ENCODE data around the gene PYM1.

The PYM1 gene

DNA sequence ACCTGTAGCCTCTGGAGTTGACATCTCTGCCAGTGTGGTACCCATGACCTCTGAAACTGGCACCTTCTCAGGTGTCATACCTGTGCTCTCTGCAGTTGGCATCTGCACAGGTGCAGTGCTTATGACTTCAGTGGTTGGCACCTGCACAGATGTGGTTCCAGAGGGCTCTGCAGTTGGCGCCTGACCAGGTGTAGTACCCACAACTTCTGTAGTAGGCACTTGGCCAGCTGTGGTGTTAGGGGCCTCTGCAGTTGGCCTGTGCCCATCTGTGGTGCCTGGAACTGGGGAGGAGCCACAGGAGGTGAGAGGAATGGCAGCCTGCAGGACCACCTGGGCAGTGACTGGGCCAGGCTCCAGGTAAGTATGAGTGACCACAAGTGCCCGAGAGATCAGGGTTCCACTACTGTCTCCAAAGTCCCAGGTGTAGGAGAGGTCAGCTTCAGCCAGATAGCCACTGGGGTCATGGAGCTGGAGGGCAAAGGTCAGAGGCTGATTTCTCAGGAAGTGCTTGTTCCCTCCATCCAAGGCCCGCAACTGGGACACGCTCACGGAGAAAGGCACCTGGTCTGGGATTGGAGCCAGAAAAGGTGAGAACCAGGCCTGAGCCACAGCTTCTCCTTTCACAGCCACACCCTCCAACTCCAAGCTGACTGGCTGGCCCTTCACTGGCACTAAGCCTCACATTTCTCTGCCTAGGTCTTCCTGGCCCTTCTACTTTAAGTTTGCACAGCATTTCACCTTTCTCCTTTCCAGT lies 29.6 kb upstream of the PYM1 start:
- H3K4me3 ChIP-seq (ENCODE audit: insufficient read depth, low read length, poor library complexity, severe bottlenecking), result no peak overlapping the region
- H3K36me3 ChIP-seq (ENCODE audit: low read length), result no peaks in the 10 kb centered on the region
- H3K9me2 ChIP-seq (replicated peaks; ENCODE audit: insufficient read depth, low read length), result no peaks in the 10 kb centered on the region
- H3K9me3 ChIP-seq (ENCODE audit: insufficient read depth, low read length), result no peaks in the 10 kb centered on the region
- H2AFZ ChIP-seq (ENCODE audit: low read depth, low read length, severe bottlenecking), result no peak overlapping the region
- no peaks in the 10 kb centered on the region for H4K20me1 ChIP-seq (ENCODE audit: low read depth, low read length)
- H3K4me2 ChIP-seq (ENCODE audit: low read depth, low read length, poor library complexity, severe bottlenecking), result no peak overlapping the region
- H3F3A ChIP-seq (ENCODE audit: insufficient read depth), result no peaks in the 10 kb centered on the region
- H3K9ac ChIP-seq (ENCODE audit: low read length), result no peak overlapping the region
- no peaks in the 10 kb centered on the region for H3K79me2 ChIP-seq (ENCODE audit: insufficient read depth, low read length)
- no peaks in the 10 kb centered on the region for H3K27me3 ChIP-seq (ENCODE audit: low read length)
- no peak overlapping the region for H3K27ac ChIP-seq (ENCODE audit: low read depth, low read length)
- no peak for TF ChIP-seq EZH2phosphoT487 (conservative IDR thresholded peaks at IDR 0.05; ENCODE audit: low read length)
- TF ChIP-seq, protein P1, sequence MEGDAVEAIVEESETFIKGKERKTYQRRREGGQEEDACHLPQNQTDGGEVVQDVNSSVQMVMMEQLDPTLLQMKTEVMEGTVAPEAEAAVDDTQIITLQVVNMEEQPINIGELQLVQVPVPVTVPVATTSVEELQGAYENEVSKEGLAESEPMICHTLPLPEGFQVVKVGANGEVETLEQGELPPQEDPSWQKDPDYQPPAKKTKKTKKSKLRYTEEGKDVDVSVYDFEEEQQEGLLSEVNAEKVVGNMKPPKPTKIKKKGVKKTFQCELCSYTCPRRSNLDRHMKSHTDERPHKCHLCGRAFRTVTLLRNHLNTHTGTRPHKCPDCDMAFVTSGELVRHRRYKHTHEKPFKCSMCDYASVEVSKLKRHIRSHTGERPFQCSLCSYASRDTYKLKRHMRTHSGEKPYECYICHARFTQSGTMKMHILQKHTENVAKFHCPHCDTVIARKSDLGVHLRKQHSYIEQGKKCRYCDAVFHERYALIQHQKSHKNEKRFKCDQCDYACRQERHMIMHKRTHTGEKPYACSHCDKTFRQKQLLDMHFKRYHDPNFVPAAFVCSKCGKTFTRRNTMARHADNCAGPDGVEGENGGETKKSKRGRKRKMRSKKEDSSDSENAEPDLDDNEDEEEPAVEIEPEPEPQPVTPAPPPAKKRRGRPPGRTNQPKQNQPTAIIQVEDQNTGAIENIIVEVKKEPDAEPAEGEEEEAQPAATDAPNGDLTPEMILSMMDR (IDR thresholded peaks at IDR 0.05; ENCODE audit: insufficient read depth, low read length, poor library complexity, severe bottlenecking), result no peak

DNA sequence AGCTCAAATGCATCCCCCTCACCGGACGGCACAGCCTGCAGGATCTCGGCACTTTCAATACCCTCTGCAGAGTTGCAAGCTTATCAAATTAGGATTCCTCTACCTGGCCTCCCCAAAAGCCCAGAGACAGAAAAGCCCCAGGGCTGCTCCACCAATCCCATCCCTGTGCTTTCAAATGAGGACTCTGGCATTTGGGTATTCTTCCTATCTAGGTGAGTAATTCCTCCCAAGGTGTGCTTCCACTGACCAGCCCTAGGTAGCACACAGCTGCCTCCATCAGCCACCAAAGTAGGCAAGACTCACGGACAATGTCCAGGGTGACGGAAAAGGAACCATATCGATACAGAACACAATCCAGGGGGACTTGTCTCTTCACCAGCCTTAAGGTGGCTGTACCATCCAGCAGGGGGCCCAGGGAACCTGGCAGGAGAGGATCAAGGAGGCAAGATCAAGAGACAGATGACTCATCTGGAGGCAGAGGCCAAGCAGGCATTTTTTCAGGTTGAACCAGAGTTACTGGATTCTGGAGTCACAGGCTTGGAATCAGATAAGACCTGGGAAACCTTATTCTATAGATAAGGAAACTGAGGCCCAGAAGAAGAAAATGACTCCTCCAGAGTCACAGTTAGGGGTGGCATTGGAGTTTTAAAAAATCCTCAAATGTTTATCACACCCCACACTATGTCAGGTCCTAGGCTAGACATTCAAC lies 28.3 kb upstream of the PYM1 start:
- Histone ChIP-seq H3K4me3 (ENCODE audit: insufficient read depth, low read length, poor library complexity, severe bottlenecking) (no peak overlapping the region), H3K9me2 (replicated peaks; ENCODE audit: insufficient read depth, low read length) (no peaks in the 10 kb centered on the region), H4K20me1 (ENCODE audit: low read depth, low read length) (no peaks in the 10 kb centered on the region), H2AFZ (ENCODE audit: low read depth, low read length, severe bottlenecking) (no peak overlapping the region), H3K9ac (ENCODE audit: low read length) (no peak overlapping the region), H3K36me3 (ENCODE audit: low read length) (no peaks in the 10 kb centered on the region), H3K4me2 (ENCODE audit: low read depth, low read length, poor library complexity, severe bottlenecking) (no peak overlapping the region), H3K79me2 (ENCODE audit: insufficient read depth, low read length) (no peaks in the 10 kb centered on the region), H3K27me3 (ENCODE audit: low read length) (no peaks in the 10 kb centered on the region), H3K9me3 (ENCODE audit: insufficient read depth, low read length) (no peaks in the 10 kb centered on the region), H3K27ac (ENCODE audit: low read depth, low read length) (no peak overlapping the region), H3F3A (ENCODE audit: insufficient read depth) (no peaks in the 10 kb centered on the region)
- TF ChIP-seq, protein P1 (IDR thresholded peaks at IDR 0.05; ENCODE audit: insufficient read depth, low read length, poor library complexity, severe bottlenecking), result no peak
- TF ChIP-seq EZH2phosphoT487 (conservative IDR thresholded peaks at IDR 0.05; ENCODE audit: low read length), result no peak

DNA sequence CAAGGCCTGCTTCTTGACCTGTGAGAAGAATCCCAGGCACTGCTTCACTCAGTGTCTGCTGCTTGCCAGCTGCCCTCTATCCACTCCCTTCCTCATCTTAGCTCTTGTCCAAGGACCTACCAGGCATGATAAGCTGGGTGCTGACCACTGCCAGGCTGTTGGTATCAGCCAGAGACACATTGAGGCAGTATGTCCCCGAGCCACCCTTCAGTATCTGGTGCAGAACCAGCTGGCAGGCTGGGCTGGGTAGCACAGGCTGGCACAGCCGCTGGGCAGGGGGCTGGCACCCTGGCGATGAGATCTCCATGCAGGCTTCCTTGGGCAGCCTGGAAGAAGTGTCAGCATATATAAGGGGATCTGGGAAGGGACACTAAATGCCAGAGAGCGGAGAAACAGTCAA lies 27.6 kb upstream of the PYM1 start:
- no peaks in the 10 kb centered on the region for H3F3A ChIP-seq (ENCODE audit: insufficient read depth)
- no peak overlapping the region for H3K27ac ChIP-seq (ENCODE audit: low read depth, low read length)
- H4K20me1 ChIP-seq (ENCODE audit: low read depth, low read length), result no peaks in the 10 kb centered on the region
- no peaks in the 10 kb centered on the region for H3K27me3 ChIP-seq (ENCODE audit: low read length)
- TF ChIP-seq, protein P1 (IDR thresholded peaks at IDR 0.05; ENCODE audit: insufficient read depth, low read length, poor library complexity, severe bottlenecking), result no peak
- no peak for TF ChIP-seq EZH2phosphoT487 (conservative IDR thresholded peaks at IDR 0.05; ENCODE audit: low read length)
- no peak overlapping the region for H3K4me3 ChIP-seq (ENCODE audit: insufficient read depth, low read length, poor library complexity, severe bottlenecking)
- no peaks in the 10 kb centered on the region for H3K36me3 ChIP-seq (ENCODE audit: low read length)
- H2AFZ ChIP-seq (ENCODE audit: low read depth, low read length, severe bottlenecking), result no peak overlapping the region
- H3K9me3 ChIP-seq (ENCODE audit: insufficient read depth, low read length), result no peaks in the 10 kb centered on the region
- no peaks in the 10 kb centered on the region for H3K79me2 ChIP-seq (ENCODE audit: insufficient read depth, low read length)
- no peak overlapping the region for H3K4me2 ChIP-seq (ENCODE audit: low read depth, low read length, poor library complexity, severe bottlenecking)
- H3K9me2 ChIP-seq (replicated peaks; ENCODE audit: insufficient read depth, low read length), result no peaks in the 10 kb centered on the region
- H3K9ac ChIP-seq (ENCODE audit: low read length), result no peak overlapping the region

Data from SU-DHL-6 (cell line).